Stimulated activated CD4-positive, alpha-beta T cell treated with anti-CD3 and anti-CD28 coated beads, Interleukin-12 subunit alpha, Interleukin-12 subunit beta, amount 100 ng/mL, for 48 hours (primary cell): ENCODE measurements around the gene KRTDAP.

Experiments
- DNase-seq, 3 donors: peaks; one replicate each; pipeline ENCODE4 v3.0.0-alpha.2; 2020; ENCODE audit warnings: low read depth in 2 of 3, low spot score in 1 of 3

Gene KRTDAP

DNA sequence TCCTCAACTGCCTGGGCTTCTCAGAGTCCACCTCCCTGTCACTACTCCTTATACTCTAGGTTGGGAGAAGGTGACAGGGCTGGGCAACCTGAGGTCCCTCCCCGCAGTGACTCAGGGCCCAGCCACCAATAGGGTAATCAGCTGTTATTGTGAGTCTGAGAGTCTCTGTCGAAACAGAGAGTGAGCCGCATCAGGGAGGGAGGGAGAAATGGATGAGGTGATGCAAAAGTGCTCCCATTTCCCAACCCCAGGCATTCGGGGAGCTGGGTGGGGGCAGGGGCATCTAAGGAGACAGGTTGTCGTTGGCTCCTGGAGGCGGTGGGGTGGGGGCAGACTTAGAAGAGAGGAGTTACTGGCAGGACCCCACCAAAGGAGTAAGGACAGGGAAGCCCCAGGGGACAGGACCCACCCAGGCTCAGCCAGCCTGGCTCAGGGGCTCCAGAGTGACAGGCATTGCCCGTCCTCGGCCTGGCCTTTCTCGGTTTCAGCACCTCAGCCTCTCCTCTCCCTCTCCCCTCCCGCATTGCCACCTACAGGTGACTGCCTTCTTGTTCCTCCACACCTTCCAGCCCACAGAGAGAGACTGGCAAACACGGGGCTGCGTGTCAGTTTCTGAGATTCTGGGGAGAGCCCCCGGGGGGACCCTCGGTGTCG, 23.5 kb upstream of the KRTDAP start, which contains the start of gene DMKN:
TSS of gene DMKN (minus strand) at position 22 of the 654 bp plus-strand sequence. CDS start 174 bp downstream, outside the sequence.
- DNase-seq: no peak

DNA sequence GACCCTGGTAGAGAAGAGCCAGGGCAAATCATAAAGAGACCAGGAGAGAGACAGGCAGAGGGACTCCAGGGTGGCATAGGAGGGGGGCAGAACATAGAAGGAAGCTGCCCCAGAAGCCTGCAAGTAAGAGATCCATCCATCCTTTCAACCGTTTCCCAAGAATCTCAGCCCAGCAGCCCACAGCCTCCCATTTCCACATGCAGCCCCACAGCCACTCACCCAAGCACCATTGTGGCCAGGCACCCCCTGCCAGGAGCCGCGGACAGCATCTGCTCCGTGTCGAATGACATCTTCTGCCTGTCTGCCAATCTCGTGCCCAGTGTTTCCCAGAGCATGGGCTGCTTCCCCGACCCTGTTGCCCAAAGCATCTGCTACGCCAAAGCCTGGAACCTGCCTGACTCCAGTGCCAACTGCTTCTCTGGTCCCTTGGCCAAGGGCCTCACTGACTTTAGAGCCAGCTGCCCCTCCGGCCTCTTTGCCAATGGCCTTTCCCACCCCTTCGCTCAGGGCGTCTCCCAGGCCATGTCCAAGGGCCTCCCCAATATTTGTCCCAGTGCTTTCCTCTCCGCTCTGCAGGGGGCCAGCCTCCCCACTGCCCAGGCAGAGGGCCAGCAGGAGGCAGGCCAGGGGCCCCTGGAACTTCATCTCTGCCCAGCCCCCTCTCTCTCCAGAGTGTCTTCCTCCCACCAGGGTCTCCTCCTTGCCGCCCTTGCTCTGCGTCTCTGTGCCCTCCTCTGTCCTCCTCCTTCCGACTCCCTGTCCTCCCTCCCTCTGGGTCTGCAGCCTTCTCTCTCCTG, 22.8 kb upstream of the KRTDAP start:
- no peak for DNase-seq

DNA sequence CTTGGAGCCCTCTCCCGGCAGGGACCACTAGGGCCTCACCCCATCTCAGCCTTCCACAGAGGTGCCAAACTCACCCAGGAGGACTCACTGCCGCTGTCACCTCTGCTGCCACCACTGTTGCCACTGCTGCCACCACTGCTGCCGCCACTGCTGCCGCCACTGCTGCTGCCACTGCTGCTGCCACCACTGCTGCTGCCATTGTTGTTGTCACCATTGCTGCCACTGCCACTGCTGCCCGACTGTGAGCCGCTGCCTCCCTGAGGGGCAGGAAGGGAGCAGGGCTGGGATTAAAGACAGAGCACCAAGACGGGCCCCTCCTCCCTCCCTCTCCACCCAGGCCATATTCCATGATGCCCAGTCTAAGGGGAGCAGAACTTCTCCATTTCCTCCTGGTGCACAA, 21.1 kb upstream of the KRTDAP start:
- DNase-seq: no peak

DNA sequence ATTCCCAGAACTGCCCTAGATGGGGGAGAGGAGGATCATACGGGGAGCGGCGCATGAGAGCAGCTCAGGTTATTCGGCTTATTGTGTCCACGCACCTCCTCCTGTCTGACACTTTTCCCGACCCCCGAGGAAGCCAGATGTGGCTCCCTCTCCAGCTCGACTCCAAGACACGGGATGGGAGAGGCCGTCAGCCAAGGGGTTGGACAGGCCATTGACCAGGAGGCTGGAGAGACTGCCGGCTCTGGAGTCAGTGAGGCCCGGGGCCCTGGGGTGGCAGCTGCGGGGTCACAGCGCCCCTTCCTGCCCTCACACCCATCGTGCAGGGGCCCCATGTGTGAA, 20.3 kb upstream of the KRTDAP start:
- DNase-seq: no peak

DNA sequence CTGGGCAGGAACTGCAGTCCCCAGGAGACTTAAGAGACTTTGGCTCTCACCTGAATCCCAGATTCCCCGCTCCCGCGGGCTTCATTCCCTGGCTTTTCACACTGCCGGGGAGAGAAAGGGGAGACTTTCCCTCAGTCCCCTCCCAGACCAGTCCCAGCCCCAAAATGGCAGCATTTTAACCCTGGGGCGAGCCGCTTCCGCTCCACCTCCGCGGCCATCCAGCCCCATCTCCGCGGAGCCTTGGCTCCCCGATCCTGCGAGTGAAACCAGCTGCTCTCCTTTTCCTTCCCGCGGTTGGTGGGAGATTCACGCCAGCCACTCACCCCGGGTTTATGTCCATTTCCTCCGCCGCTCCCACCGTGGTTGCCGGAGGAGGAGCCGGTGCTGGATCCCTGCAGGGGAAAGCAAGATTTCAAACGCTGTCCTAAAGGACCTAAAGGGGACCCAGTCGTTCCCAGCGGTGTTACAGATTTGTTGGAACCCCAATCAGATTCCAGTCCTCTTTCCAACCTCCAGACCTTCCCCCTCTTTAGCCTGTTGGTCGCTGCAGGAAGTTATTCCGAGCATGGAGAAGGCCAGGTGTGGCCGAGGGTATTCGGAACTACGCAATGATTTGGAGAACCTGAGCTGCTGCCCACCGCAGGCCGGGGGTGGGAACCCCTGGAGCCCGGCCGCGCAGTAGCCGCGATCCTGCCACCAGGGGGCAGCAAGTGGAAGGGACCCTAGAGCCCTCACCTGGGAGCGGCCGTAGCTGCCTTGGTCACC, 19.8 kb upstream of the KRTDAP start:
- DNase-seq: peak; percentile 38 to 76 (median 71)

DNA sequence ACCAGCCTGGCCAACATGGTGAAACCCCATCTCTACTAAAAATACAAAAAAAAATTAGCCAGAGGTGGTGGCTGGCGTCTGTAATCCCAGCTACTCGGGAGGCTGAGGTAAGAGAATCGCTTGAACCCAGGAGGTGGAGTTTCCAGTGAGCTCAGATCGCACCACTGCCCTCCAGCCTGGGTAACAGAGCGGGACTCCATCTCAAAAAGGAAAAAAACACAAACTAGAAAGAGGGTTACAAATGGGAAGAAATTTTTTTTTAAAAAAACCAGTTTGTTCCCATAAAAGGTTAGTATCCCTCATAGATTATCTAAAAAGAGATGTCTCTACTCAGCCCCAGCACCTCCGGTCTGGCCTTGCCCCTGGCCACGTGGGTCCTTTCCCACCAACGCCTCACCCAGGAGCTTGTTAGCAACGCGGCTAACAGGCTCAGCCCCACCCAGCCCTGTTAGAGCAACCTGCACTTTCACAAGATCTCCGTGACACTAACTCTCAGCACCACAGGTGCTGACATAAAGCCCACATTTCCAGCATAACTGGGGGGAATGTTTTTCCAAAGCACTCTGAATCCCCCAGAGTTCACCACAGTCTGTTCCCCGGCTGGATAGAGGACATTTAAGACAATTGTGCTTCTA, 18.9 kb upstream of the KRTDAP start:
- peak in 1 of 3 donors; percentile 21 for DNase-seq

DNA sequence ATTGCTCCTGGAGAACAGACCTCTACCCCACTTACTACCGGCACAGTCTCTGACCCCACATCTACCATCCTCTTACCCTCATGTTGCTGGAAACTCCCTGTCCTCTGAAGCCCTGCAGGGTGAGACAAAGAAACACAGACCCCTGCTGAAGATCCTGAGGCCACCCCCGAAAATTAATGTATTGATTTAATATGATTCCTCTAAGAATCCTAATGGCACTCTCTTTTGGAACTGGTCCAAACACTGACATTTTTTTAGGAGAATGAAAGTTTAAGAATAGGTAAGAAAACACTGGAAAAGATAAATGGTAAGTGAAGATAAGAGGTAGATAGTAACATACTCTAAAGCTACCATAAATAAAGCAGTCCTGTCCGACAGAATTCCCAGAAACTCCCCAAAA, 17.9 kb upstream of the KRTDAP start:
- no peak for DNase-seq

DNA sequence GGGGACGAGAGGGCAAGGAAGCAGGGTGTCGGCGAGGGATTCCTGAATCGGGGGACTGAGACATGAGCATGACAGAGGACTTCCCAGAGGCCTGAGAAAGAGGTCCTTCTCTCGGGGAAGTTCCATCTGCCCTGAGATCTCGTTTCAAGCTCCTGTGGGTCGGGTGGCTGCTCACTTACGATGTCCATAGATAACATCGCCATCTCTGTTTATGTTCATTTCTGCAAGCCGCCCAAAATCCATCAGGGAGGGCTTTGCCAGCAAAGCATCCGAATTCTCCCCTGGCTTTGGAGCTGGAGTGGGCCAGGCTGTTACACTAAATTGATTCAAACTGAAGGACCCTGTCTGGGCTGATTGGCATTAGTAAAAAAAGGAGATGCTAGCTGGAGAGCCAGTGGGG, 17.3 kb upstream of the KRTDAP start:
- DNase-seq: no peak

DNA sequence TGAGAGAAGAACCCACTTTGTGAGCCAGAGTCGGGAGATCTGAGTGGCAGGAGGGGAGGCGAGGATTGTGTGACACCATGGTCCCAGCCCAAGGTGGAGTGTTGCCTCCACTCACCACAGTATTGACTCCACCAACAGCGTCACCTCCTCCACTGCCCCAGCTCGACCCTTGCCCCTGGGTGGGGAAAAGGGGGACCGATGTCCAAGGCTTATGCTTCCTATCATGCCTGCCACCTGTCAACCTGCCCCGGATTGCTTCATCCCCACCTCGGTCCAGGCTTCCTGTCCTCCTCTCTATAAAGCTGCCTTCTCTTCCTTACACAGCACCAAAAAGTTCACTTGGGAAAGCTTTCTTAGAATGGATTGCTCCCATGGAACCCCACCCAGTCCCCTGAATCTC, 15.7 kb upstream of the KRTDAP start:
- no peak for DNase-seq

DNA sequence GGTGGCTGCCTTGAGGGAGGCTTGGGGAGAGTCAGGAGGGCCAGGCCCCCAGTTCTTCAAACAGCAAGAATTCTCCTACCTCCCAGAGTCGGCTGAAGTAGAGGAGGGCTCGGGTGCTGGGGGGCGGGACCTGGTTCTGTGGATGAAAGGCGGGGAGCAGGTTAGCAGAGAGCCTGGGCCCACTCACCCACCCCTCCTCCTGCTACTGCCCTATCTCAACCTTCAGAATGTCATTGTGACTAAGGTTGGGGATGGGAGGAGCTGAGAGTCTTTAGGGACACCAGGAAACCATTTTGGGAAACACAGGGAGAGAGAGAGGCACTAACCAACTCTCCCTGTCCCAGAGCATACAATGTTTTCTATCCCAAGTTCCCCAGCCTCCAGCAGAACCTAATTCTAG, 12.5 kb upstream of the KRTDAP start:
- no peak for DNase-seq

DNA sequence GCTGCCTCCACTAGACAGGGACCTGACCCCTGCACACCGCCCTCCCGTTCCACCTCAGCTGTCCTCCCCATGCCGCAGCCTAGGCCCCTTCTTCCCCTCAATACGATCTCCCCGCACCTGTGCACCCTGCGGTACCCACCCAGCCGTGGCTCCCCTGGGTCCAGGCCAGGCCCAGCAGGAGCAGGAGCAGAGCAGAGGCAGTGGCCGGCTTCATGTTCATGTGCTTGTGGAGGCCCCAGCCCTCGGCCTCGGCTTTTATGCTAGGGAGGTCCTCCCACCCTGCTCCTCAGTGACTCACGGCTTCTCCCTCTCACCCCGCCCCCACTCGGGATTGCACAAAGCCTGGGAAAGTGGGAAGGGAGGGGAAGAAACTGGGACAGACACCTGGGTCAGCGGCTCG, 11.4 kb upstream of the KRTDAP start:
- DNase-seq: no peak

DNA sequence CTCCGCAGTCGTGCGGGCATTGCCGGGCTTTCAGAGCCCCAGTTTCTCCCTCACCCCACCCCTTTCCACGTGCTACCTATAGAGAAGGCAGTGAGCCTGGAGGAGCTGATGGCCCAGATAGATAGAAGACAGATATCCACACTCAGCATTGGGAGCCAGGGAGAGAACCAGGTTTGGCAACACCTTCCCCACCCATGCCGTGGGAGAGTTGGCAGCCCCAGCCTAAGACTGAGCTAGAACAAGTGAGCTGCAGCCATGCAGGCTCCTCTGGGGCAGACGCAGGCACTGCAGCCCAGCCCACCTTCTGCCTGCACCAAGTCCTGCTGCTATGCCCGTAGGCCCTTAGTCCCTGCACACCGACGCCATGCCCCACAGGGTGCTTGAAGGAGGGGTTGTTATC, 10.3 kb upstream of the KRTDAP start:
- no peak for DNase-seq

DNA sequence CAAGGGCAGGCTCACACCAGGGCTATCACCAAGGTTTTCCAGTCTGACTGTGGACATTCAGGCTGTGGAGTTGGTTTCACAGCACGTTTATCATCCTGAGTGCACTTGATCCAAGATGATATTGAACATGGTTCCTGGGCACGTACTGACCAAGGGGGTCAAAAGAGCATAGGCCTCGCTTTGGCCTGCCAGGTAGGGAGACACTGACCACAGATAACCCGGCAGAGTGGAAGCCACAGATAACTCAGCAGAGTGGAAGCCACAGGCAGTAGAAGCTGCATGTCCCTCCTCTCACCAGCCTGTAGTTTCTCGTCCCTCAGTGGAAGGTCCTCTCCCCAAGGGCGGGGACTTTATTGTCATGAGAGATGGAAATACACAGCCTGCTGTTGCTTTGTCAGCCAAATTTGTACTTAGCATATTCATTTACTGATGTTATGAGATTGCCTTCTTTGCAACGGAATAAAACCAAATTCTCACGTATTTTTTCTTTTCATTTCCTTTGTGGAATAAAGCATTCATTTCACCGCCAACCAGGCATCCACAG, 8.8 kb upstream of the KRTDAP start:
- no peak for DNase-seq

DNA sequence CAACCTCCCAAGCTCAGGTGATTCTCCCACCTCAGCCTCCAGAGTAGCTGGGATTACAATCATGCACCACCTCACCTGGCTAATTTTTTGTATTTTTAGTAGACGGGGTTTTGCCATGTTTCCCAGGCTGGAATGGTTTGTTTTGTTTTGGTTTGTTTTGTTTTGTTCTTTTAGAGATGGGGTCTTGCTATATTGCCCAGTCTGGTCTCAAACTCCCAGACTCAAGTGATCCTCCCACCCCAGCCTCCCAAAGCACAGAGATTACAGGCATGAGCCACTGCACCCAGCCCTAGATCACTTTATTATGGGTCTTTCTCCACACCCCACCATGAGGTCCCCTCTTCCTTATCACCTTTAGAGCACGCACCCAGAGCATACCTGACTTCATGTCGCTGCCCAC, 8.0 kb upstream of the KRTDAP start:
- DNase-seq: no peak

DNA sequence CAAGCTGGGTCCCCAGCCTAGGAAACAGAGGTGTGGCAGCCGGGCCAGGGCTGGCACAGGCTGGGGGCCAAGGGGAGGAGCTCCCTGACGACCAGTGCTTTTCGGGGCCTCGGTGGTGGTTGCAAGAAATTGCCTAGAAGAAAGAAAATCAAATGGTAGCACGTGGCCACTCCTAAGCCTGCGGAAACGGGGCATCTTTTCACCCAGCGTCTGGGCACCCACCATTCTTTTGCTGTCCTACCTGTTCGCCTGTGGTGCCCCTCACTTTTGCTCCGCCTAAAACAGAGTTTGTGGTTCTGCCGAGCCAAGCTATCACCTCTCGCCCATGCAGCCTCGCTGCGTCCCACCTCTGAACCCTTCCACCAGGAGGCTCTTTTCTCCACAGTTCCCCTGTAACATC, 7.1 kb upstream of the KRTDAP start:
- DNase-seq: no peak

DNA sequence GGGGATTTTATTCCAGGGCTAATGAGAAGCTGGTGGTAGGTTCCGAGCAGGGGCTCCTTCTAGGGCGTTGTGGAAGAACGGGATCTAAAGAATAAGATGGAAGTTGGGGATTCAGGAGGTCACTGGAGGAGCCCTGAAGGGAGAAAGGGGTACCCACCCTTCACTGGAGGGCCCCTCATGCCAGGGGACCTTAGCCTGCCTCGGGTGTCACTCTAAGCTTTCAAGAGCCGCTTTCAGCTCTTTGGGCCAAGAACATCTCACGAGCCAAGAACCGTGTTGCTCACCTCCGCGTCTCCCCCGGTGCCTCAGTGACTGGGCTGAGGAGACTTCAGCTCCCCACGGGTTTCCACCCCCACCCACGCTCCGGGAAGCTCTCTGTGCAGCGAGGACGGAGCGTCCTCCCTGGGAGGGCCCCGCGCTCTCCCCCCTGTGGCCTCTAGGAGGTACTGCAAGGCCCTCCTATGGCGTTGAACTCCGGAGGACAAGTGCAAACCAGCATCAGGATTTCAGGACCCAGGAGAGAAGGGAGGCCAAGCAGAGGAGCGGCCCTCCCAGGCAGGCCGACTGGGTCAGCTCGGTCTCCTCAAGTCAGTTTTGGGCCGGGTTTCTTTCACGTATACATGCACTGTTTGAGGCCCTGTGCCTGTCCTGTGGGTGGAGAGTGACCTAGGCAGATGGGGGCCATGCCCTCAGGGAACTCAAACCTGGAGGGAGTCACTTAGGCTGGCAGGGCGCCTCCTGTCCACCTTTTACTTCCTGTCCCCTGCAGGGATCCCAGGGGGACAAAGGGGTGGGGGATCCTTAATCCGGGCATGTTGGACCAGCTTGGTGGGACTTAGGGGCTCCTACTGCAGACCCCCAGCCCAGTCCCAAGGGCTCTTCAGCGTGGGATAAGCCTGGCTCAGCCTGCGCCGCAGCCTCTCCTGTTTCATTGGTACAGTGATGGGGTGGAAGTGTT, 5.1 kb upstream of the KRTDAP start:
- DNase-seq: peak; percentile 62 to 79 (median 70)

DNA sequence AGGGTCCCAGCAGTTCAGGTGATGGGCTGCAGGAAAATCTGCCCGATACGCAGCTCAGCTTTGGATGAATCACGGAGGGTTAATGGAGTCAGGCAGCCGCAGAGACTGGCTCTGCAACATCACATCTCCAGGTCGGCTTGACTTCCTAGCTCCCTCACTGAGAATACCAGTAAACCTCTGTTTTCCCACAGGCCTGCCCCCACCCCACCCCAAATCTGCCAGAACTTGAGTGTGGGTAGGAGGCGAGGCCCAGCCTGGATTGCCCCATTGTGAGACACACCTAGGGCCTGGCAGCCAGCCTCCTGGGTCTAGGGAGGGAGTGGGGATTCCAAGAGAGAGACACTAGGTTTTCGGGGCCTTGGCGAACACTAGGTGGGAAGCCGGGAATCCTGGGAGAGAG, 3.7 kb upstream of the KRTDAP start:
- DNase-seq: no peak

DNA sequence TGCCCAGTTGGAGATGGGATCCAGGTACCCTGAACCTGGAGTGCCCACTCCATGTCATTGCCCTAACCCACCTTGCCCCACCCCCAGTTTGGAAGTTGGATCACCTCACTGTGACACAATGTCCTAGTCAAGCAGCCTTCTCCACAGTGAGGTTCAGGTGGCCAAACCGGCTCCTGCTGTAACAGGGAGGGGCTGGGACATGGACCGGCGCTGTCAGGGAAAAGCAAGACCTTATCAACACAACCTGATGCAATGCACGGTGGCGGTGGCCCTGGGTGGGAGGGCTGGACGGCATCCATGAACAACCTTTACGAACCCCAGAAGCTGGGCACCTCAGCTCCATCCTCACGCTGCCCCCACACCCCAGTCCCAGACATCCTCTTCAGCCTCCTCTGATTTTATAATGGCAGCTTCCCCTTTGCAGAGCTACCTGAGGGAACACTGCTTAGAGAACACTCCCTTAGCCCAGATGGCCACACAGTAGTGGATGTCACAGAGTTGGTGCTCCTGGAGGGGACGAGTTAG, 1.6 kb upstream of the KRTDAP start:
- DNase-seq: no peak

DNA sequence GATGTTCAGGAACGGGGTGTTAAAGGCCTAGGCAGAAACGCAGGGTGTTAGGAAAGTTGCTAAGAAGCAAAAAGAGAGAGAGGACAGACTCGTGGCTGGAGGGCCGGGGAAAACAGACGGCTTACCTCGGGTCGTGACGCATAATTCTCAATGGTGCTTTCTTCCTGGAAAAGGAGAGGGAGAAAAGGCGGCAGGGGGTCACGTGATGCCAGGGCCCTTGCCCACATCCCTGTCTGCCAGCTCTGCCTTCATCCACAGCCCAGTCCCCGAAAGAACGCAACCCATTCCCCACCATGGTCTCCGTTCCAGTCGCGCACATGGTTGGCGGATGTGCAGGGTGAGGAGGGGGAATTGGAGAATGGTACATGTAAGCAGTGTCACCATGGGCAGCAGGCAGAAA, 1.6 kb downstream of the KRTDAP start:
- no peak for DNase-seq

DNA sequence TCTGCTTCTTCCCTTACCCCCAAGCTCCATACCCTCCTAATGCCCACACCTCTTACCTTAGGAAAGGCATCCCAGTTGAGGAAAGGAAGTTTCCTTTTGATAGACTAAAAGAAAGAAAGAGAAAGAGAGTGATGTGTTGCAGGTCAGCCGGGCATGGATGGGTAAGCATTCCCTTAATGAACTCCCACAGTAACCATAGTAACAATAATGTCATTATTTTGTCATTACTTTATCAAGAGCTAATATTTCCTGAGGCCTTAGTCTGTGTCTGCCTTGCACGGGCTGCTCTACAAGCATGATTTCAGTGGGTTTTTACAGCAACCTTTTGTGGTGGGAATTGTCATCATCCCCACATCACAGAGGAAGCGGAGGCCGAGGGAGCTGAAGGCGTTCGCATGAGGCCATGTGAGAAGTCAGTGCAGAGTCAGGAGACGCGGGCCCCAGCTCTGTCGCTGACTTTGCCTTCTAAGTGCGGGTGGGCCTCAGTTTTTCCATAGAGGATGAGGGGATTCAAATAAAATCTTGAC, 2.5 kb downstream of the KRTDAP start:
- DNase-seq: no peak
